ENCODE results near the gene RNF175.

GRCh38 chr4:153758136-153758535, 1.7 kb downstream of the RNF175 start:
- TF ChIP-seq POLR2A (IDR thresholded peaks at IDR 0.05) (no peak), CTCF (IDR thresholded peaks at IDR 0.05 in 8 of 11, conservative IDR thresholded peaks at IDR 0.05 in 3 of 11) (no peak), POLR2AphosphoS5 (IDR thresholded peaks at IDR 0.05) (no peak)

Measured in spleen (tissue), 7 donors.